ENCODE results near the gene OSCP1.

OSCP1 gene

GRCh38 chr1:36400825-36401601 lies 49.2 kb downstream of the OSCP1 start:
- FAIRE-seq: no peak

- no peak for FAIRE-seq
Observed at GRCh38 chr1:36400514-36400824, 49.8 kb downstream of the OSCP1 start.

GRCh38 chr1:36398370-36398977 lies 51.8 kb downstream of the OSCP1 start:
- FAIRE-seq: no peak

- no peak for FAIRE-seq
Observed at GRCh38 chr1:36397378-36398230, 52.6 kb downstream of the OSCP1 start, which contains the start of gene LSM10. LSM10 (minus strand) TSS chr1:36397908; CDS start chr1:36394129, 3,779 bp downstream.

- no peak for FAIRE-seq
Observed at GRCh38 chr1:36397083-36397377, 53.2 kb downstream of the OSCP1 start.

GRCh38 chr1:36396359-36396758 lies 53.9 kb downstream of the OSCP1 start:
- no peak for FAIRE-seq

GRCh38 chr1:36393686-36394085 lies 56.6 kb downstream of the OSCP1 start:
- no peak for FAIRE-seq

GRCh38 chr1:36392836-36393235 lies 57.4 kb downstream of the OSCP1 start:
- no peak for FAIRE-seq

GRCh38 chr1:36391271-36391670 lies 59.0 kb downstream of the OSCP1 start:
- FAIRE-seq: no peak

GRCh38 chr1:36390411-36390810 lies 59.8 kb downstream of the OSCP1 start:
- FAIRE-seq: no peak

- no peak for FAIRE-seq
Observed at GRCh38 chr1:36389999-36390398, 60.3 kb downstream of the OSCP1 start.

- FAIRE-seq: no peak
Observed at GRCh38 chr1:36389261-36389660, 61.0 kb downstream of the OSCP1 start.

- FAIRE-seq: no peak
Observed at GRCh38 chr1:36387141-36387949, 62.9 kb downstream of the OSCP1 start.

GRCh38 chr1:36386265-36387140 lies 63.7 kb downstream of the OSCP1 start:
- FAIRE-seq: peak; percentile 65

- peak; percentile 95 for FAIRE-seq
Observed at GRCh38 chr1:36385410-36386264, 64.6 kb downstream of the OSCP1 start, which contains the start of gene STK40. STK40 (minus strand) TSS chr1:36385924; CDS start chr1:36361332, 24,592 bp downstream.

GRCh38 chr1:36384542-36385409 lies 65.5 kb downstream of the OSCP1 start:
- no peak for FAIRE-seq

- no peak for FAIRE-seq
Observed at GRCh38 chr1:36383240-36383639, 67.0 kb downstream of the OSCP1 start.

GRCh38 chr1:36382669-36383068 lies 67.6 kb downstream of the OSCP1 start:
- no peak for FAIRE-seq

- no peak for FAIRE-seq
Observed at GRCh38 chr1:36382231-36382630, 68.0 kb downstream of the OSCP1 start.

GRCh38 chr1:36381405-36381804 lies 68.8 kb downstream of the OSCP1 start:
- no peak for FAIRE-seq

All from islet of Langerhans (tissue), 1 donor.